NCI-H748 (cell line): ENCODE results near the gene SSH2.
A peak's percentile ranks its signal among the peaks of the same experiment; 100 is the strongest.
"Not testable (repeated sequence)": the region's sequence is repeated elsewhere in the genome, so short reads cannot be mapped to it uniquely, and the experiment has no call there.

Experiments used
- DNase-seq: peaks from one replicate; lab custom pipeline; 2025; ENCODE audit not compliant: unreplicated experiment; lab: John Stamatoyannopoulos, UW

Gene SSH2

GRCh38 chr17:29677824-29678223, 252.2 kb downstream of the SSH2 start:
- DNase-seq: no peak

GRCh38 chr17:29677221-29677791, 252.7 kb downstream of the SSH2 start:
- no peak for DNase-seq

- not testable (repeated sequence) for DNase-seq
Observed at GRCh38 chr17:29675961-29676360, 254.1 kb downstream of the SSH2 start.

GRCh38 chr17:29674281-29674680, 255.7 kb downstream of the SSH2 start:
- no peak for DNase-seq

- DNase-seq: no peak
Observed at GRCh38 chr17:29671661-29672060, 258.4 kb downstream of the SSH2 start.

GRCh38 chr17:29669266-29669665, 260.8 kb downstream of the SSH2 start:
- no peak for DNase-seq

- DNase-seq: no peak
Observed at GRCh38 chr17:29667969-29668368, 262.1 kb downstream of the SSH2 start.

- DNase-seq: no peak
Observed at GRCh38 chr17:29665481-29665810, 264.6 kb downstream of the SSH2 start.

GRCh38 chr17:29664743-29665480, 265.1 kb downstream of the SSH2 start:
- no peak for DNase-seq

GRCh38 chr17:29663155-29663554, 266.9 kb downstream of the SSH2 start:
- peak; percentile 11 for DNase-seq

GRCh38 chr17:29661213-29661612, 268.8 kb downstream of the SSH2 start:
- DNase-seq: peak; percentile 50

- DNase-seq: no peak
Observed at GRCh38 chr17:29659155-29659554, 270.9 kb downstream of the SSH2 start.

GRCh38 chr17:29655323-29655722, 274.7 kb downstream of the SSH2 start:
- DNase-seq: no peak

GRCh38 chr17:29653995-29654714, 275.9 kb downstream of the SSH2 start:
- DNase-seq: no peak

GRCh38 chr17:29652976-29653375, 277.1 kb downstream of the SSH2 start:
- no peak for DNase-seq

GRCh38 chr17:29651913-29652312, 278.1 kb downstream of the SSH2 start:
- not testable (repeated sequence) for DNase-seq

GRCh38 chr17:29650396-29650795, 279.6 kb downstream of the SSH2 start:
- DNase-seq: no peak

GRCh38 chr17:29649359-29649758, 280.7 kb downstream of the SSH2 start:
- DNase-seq: no peak

- no peak for DNase-seq
Observed at GRCh38 chr17:29648005-29648404, 282.0 kb downstream of the SSH2 start.

- no peak for DNase-seq
Observed at GRCh38 chr17:29645515-29646051, 284.4 kb downstream of the SSH2 start.

GRCh38 chr17:29643817-29644160, 286.2 kb downstream of the SSH2 start:
- DNase-seq: no peak

- DNase-seq: peak; percentile 20
Observed at GRCh38 chr17:29642171-29642611, 287.8 kb downstream of the SSH2 start.
